Neural cell (in vitro differentiated cells): Measurements from ENCODE around the gene ZNF438. TPM values are rescaled to one million over a fixed set of nuclear protein-coding genes. Genes with fewer than 3 reads are reported as not detected.

Experiments used
- H2AFZ ChIP-seq: fragments of 200-600, 300-800 bp; sonication (generic), shearing (Covaris generic); 2 replicates; pipeline ENCODE4 v1.6.0; 2014; ENCODE audit warnings: low read depth, mild to moderate bottlenecking, antibody characterized with exemption, low read length, moderate library complexity
- H3F3A ChIP-seq: fragments of 200-600 bp; shearing (Covaris generic); 2 replicates; pipeline ENCODE4 v1.6.1; 2016; ENCODE audit warnings: mild to moderate bottlenecking, moderate library complexity, mixed read lengths, antibody characterized with exemption, low read length; ENCODE audit not compliant: insufficient read depth, poor library complexity, severe bottlenecking
- H3K27ac ChIP-seq: fragments of 200-600, 300-800 bp; sonication (generic), shearing (Covaris generic); 2 replicates; pipeline ENCODE4 v1.5.1; 2014; ENCODE audit warnings: mild to moderate bottlenecking, low read length, moderate library complexity
- H3K27me3 ChIP-seq: fragments of 300-800, 200-600 bp; sonication (generic), shearing (Covaris generic); 2 replicates; pipeline ENCODE4 v1.6.0; 2014; ENCODE audit warnings: mild to moderate bottlenecking, low read depth, low read length, moderate library complexity; ENCODE audit not compliant: insufficient read depth
- H3K36me3 ChIP-seq: fragments of 300-800, 200-600 bp; sonication (generic), shearing (Covaris generic); 2 replicates; pipeline ENCODE4 v1.5.1; 2014; ENCODE audit warnings: mild to moderate bottlenecking, antibody characterized with exemption, low read length, moderate library complexity; ENCODE audit not compliant: insufficient read depth
- H3K4me2 ChIP-seq: fragments of 300-800, 200-600 bp; sonication (generic), shearing (Covaris generic); 2 replicates; pipeline ENCODE4 v1.6.0; 2014; ENCODE audit warnings: mild to moderate bottlenecking, low read length
- H3K4me3 ChIP-seq: fragments of 300-800, 200-600 bp; sonication (generic), shearing (Covaris generic); 2 replicates; pipeline ENCODE4 v1.5.1; 2014; ENCODE audit warnings: mild to moderate bottlenecking, low read length, moderate library complexity
- H3K79me2 ChIP-seq: fragments of 200-600 bp; shearing (Covaris generic); replicated peaks from 2 replicates; pipeline ENCODE4 v1.6.0; 2014; ENCODE audit warnings: mild to moderate bottlenecking, low read length, moderate library complexity; ENCODE audit not compliant: insufficient read depth
- H3K9ac ChIP-seq: fragments of 300-800, 200-600 bp; sonication (generic), shearing (Covaris generic); 2 replicates; pipeline ENCODE4 v1.6.1; 2016; ENCODE audit warnings: mild to moderate bottlenecking, low read length, mixed read lengths
- H3K9me2 ChIP-seq: fragments of 200-600 bp; shearing (Covaris generic); 2 replicates; pipeline ENCODE4 v1.6.1; 2016; ENCODE audit warnings: mild to moderate bottlenecking, low read length, mixed read lengths; ENCODE audit not compliant: insufficient read depth
- H3K9me3 ChIP-seq: fragments of 200-600, 300-800 bp; sonication (generic), shearing (Covaris generic); 2 replicates; pipeline ENCODE4 v1.6.1; 2016; ENCODE audit warnings: mild to moderate bottlenecking, mixed run types, low read length, moderate library complexity, mixed read lengths
- H4K20me1 ChIP-seq: fragments of 200-600 bp; shearing (Covaris generic); 2 replicates; pipeline ENCODE4 v1.6.1; 2016; ENCODE audit warnings: mild to moderate bottlenecking, mixed run types; ENCODE audit not compliant: insufficient read depth
- CTCF ChIP-seq: fragments of 450-650 bp; IDR thresholded peaks from 2 replicates; pipeline ENCODE4 v1.5.1; 2014; ENCODE audit warnings: antibody characterized with exemption, mild to moderate bottlenecking, moderate library complexity; ENCODE audit not compliant: poor library complexity, severe bottlenecking
- EP300 ChIP-seq: fragments of 450-650 bp; conservative IDR thresholded peaks from 2 replicates; pipeline ENCODE4 v1.6.1; 2014; ENCODE audit warnings: antibody characterized with exemption, mild to moderate bottlenecking, moderate library complexity; ENCODE audit not compliant: poor library complexity, severe bottlenecking
- EZH2 ChIP-seq: fragments of 200-600, 300-800 bp; shearing (Covaris generic), sonication (generic); IDR thresholded peaks from 2 replicates; pipeline ENCODE4 v1.6.1; 2014; ENCODE audit warnings: antibody characterized with exemption, low read length, borderline replicate concordance, mild to moderate bottlenecking; ENCODE audit not compliant: insufficient read depth, poor library complexity, severe bottlenecking
- MXI1 ChIP-seq: fragments of 450-650 bp; conservative IDR thresholded peaks from 2 replicates; pipeline ENCODE4 v1.6.1; 2014; ENCODE audit warnings: antibody characterized with exemption, mild to moderate bottlenecking; ENCODE audit not compliant: poor library complexity, severe bottlenecking
- POLR2AphosphoS5 ChIP-seq: IDR thresholded peaks from 2 replicates; pipeline ENCODE4 v1.6.1; 2012
- RAD21 ChIP-seq: fragments of 450-650 bp; conservative IDR thresholded peaks from 2 replicates; pipeline ENCODE4 v1.6.1; 2014; ENCODE audit warnings: antibody characterized with exemption, mild to moderate bottlenecking, moderate library complexity
- REST ChIP-seq: IDR thresholded peaks from 2 replicates; pipeline ENCODE4 v1.6.1; 2012; ENCODE audit warnings: borderline replicate concordance
- SMC3 ChIP-seq: fragments of 450-650 bp; conservative IDR thresholded peaks from 2 replicates; pipeline ENCODE4 v1.6.1; 2014; ENCODE audit warnings: antibody characterized with exemption, mild to moderate bottlenecking, moderate library complexity; ENCODE audit not compliant: poor library complexity
- TAF1 ChIP-seq: IDR thresholded peaks from 2 replicates; pipeline ENCODE4 v1.6.1; 2012; ENCODE audit warnings: low read depth
- polyA plus RNA-seq: library from polyadenylated mRNA; depleted of rRNA; stranded (reverse); fragments of >200 nt; gene quantifications from 2 replicates; pipeline ENCODE4 v1.2.3, GENCODE V29; 2014

ZNF438 gene
- polyA plus RNA-seq, 1 donor from 2014 or later = 0.78 TPM

- no peak overlapping the region for H3K9ac ChIP-seq
- no peak overlapping the region for H2AFZ ChIP-seq
- TF ChIP-seq POLR2AphosphoS5 (peak; percentile 69), MXI1 (no peak), RAD21 (no peak)
- no peak overlapping the region for H3K4me3 ChIP-seq
- no peaks in the 10 kb centered on the region for H3K36me3 ChIP-seq
- no peaks in the 10 kb centered on the region for H4K20me1 ChIP-seq
- peaks cover 5% of the 10 kb centered on the region for H3F3A ChIP-seq
- no peak overlapping the region for H3K4me2 ChIP-seq
- no peaks in the 10 kb centered on the region for H3K9me2 ChIP-seq
- no peaks in the 10 kb centered on the region for H3K27me3 ChIP-seq
- H3K79me2 ChIP-seq = no peaks in the 10 kb centered on the region
- H3K27ac ChIP-seq = no peak overlapping the region
- no peaks in the 10 kb centered on the region for H3K9me3 ChIP-seq
Measured at GRCh38 chr10:30830315-30831230, 201.1 kb downstream of the ZNF438 start.

GRCh38 chr10:30829901-30830300 is 201.8 kb downstream of the ZNF438 start:
- H3K4me3 ChIP-seq = no peak overlapping the region
- no peaks in the 10 kb centered on the region for H3K36me3 ChIP-seq
- peak overlapping the region; percentile 25 for H3K27ac ChIP-seq
- no peaks in the 10 kb centered on the region for H3K27me3 ChIP-seq
- H3K79me2 ChIP-seq = no peaks in the 10 kb centered on the region
- TF ChIP-seq TAF1 (no peak), REST (no peak), SMC3 (no peak), CTCF (no peak), POLR2AphosphoS5 (no peak), EP300 (no peak), EZH2 (no peak), RAD21 (no peak), MXI1 (no peak)
- no peaks in the 10 kb centered on the region for H3K9me2 ChIP-seq
- no peaks in the 10 kb centered on the region for H4K20me1 ChIP-seq
- no peak overlapping the region for H2AFZ ChIP-seq
- peaks cover 2% of the 10 kb centered on the region for H3F3A ChIP-seq
- no peaks in the 10 kb centered on the region for H3K9me3 ChIP-seq
- no peak overlapping the region for H3K9ac ChIP-seq
- no peak overlapping the region for H3K4me2 ChIP-seq
